SK-N-DZ (cell line): ENCODE measurements around the gene PEDS1.
"Not testable (repeated sequence)": the region's sequence is repeated elsewhere in the genome, so short reads cannot be mapped to it uniquely, and the experiment has no call there.

ENCODE experiments used
- DNase-seq: peaks from one replicate; pipeline ENCODE4 v3.0.0-alpha.2; 2015; ENCODE audit warnings: low spot score

Gene PEDS1

DNA sequence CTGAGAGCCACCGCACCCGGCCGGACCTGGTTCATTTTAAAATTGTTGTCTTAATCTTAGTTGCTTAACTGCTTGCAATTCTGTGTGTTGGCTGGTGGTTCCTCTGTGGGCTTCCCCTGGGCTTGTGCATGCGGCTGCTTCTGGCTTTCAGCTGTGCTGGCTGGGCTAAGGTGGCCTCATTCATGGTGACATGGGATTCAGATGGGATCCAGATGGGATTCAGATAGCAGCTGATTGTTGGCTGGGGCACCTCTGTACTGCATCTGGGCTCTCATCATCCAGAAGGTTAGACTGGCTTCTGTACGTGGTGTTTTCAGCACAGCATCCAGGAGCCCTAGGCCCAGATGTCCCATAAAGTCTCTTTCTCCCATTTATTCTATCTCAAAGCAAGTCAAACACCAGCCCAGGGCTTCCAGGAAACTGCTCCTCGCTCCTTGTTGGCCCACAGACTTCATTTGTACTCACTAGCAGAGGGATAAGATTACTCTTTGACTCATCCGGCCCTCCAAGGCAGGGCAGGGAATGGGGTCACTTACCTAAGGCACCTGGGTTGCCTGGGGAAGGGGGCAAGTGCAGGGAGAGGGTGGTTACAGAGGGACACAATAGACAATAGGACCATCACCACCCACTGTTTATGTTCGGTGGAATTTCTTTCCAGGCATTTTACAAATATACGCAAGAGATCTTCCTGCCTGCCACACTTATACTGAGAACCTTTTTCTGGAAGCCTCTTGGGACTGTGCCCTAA, 10.2 kb upstream of the PEDS1 start:
- DNase-seq: peak; percentile 81

GRCh38 chr20:50161494-50161893, 8.0 kb upstream of the PEDS1 start:
- DNase-seq: not testable (repeated sequence)

GRCh38 chr20:50153153-50153499, 397 bp downstream of the PEDS1 start:
- DNase-seq: no peak

- DNase-seq: no peak
Observed at GRCh38 chr20:50152394-50153152, 950 bp downstream of the PEDS1 start.

- DNase-seq: no peak
Observed at GRCh38 chr20:50151034-50151743, 2.3 kb downstream of the PEDS1 start.

GRCh38 chr20:50149481-50150254, 3.9 kb downstream of the PEDS1 start:
- no peak for DNase-seq

DNA sequence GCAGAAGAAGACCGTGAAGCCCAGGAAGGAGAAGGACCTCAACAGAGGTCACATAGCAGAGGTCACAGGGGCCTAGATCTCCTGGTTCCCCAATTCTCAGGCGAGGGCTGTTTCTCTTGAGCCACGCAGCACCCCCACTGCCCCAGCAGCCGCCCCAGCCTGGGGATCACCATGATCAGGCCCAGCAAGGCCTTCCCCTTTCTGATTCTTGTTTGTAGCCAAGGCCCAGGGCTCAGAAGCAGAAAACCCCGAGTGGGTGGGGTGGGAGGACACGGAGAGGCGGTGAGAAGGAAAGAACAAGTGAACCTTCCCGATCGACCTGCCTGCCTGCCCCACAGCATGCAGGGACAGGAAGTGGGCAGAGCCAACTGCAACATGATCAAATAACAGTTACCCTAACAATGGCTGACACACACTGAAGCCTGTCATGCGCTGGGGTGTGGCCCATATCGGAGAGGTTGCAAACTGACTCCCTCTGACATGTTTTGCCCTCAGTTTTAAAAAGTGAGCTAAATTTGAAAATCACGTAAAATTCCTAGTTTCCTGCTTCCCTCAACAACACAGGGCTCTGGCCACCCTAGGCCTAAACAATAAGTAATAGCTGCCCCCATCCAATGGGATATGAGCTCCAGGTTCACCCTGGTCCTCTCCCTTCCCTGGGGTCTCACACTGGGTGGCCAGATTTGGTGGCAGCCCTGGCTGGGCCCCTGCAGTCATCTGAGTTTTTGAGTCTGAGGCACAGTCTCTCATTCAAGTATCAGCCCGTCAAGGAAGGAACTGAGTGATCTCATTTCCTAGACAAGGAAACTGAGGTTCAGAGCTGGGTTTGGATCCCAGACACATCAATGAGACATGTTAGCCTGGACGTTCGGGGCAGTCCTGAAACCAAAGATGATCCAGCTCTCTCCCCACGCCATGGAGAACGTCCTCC, 6.5 kb downstream of the PEDS1 start:
- DNase-seq: no peak

GRCh38 chr20:50146214-50146613, 7.3 kb downstream of the PEDS1 start:
- DNase-seq: no peak

GRCh38 chr20:50145566-50145965, 8.0 kb downstream of the PEDS1 start:
- no peak for DNase-seq

DNA sequence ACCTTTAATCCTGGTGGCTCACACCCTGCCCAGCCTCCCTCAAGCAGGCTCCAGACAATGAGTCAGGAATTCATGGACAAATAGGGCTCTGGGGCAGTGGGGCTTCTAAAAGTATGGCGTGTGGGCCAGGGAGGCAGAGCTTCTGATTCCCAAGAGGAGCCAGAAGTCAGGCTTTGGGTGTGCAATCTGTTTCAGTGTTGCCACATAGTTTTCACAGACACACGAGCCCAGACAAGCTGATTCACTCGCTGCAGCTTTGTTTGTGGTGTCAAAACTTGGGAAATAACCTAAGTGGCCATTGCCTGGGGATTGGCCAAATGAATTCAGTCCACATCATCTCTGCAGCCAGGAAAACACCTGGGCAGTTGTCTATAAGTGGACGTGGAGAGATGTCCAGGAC, 9.2 kb downstream of the PEDS1 start:
- DNase-seq: no peak

DNA sequence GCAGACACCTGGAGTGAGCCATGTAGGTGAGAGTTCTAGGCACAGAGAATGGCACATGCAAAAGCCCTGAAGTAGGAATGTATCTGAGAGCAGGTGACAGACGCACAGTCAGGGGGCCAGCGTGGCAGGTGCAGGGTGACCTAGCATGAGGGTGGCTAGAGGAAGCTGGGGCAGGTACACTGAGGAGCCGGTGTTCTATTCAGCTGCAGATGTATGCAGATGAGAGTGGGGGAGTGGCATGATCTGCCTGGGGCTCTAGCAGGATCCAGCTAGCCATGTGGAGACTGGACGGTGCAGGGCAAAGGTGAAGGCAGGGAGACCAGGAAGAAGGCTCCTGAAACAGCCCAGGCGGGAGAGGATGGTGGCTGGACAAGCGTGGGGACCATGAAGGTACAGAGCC, 10.7 kb downstream of the PEDS1 start:
- no peak for DNase-seq

DNA sequence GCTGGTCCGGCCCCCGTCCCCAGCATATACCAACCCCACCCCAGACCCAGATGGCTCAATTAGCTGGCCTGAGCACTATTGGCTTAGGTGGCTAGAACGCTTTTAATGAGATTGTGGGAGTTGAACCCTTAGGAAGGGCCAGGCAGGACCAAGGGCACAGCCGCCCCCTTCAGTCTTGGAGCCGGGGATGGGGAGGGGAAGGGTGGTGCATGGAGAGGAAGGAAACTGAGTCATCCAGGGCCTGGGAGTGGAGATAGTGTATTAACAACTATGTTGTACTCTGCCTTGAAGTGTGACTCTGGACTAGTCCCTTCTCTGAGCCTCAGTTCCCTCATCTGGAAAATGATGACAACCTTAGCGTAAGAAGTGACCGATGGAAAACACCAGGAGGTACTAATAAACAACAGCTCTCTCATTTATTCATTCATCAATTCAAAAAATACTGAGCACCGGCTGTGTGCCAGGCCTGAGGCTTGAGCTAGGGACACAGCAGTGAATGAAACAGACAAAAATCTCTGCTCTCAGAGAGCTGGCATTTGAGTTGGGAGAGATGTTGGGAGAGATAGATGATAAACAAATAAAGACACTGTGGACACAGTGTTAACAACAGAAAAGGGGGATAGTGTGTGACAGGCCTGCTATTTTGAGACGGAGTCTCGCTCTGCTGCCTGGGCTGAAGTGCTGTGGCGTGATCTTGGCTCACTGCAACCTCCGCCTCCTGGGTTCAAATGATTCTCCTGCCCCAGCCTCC, 11.5 kb downstream of the PEDS1 start:
- no peak for DNase-seq

GRCh38 chr20:50141018-50141675, 12.4 kb downstream of the PEDS1 start:
- no peak for DNase-seq

- DNase-seq: no peak
Observed at GRCh38 chr20:50140339-50140859, 13.1 kb downstream of the PEDS1 start.

GRCh38 chr20:50138479-50139393, 14.8 kb downstream of the PEDS1 start:
- DNase-seq: no peak

GRCh38 chr20:50138120-50138478, 15.4 kb downstream of the PEDS1 start:
- no peak for DNase-seq

DNA sequence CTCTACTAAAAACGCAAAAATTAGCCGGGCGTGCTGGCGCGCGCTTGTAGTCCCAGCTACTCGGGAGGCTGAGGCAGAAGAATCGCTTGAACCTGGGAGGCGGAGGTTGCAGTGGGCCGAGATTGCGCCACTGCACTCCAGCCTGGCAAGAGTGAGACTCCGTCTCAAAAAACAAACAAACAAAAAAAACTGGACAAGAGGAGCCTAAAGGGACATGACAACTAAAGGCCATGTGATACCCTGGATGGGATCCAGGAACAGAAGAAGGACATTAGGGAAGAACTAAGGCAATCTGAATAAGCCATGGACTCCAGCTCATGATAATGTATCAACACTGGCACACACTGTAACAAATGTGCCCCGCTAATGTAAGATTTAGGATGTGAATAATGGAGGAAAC, 15.8 kb downstream of the PEDS1 start:
- DNase-seq: not testable (repeated sequence)
